Panc1 (cell line): ENCODE data around the gene NTNG1. TPM values are rescaled to one million over a fixed set of nuclear protein-coding genes. Genes with fewer than 3 reads are reported as not detected.

Source experiments
- ATAC-seq: fragments of 200-7000 bp; cut with Tn5 transposase; 2 replicates; pipeline ENCODE4 v1.9.1; 2020; ENCODE audit warnings: mild to moderate bottlenecking, moderate library complexity
- BruUV-seq: library from RNA; stranded (reverse); fragments of 400-500 nt; replicated peaks from 2 replicates; lab custom pipeline; 2021; lab: Mats Ljungman, UMichigan
- CTCF ChIA-PET: fragments of 300-600 bp; sonication (Branson Sonifier 250); formaldehyde crosslinking; loops from one replicate; lab custom pipeline; 2022; ENCODE audit warnings: antibody characterized with exemption; lab: Charles Lee
- POLR2A ChIA-PET: fragments of 300-600 bp; sonication (Branson Sonifier 250); formaldehyde crosslinking; loops from one replicate; lab custom pipeline; 2022; ENCODE audit warnings: antibody characterized with exemption; lab: Charles Lee
- DNase-seq: peaks from one replicate; pipeline ENCODE4 v3.0.0-alpha.2; 2010; ENCODE audit warnings: low read depth, low spot score
- H3K27ac ChIP-seq: 2 replicates; pipeline ENCODE4 v1.5.1; 2011; ENCODE audit warnings: mild to moderate bottlenecking, low read length, inconsistent platforms
- H3K27me3 ChIP-seq: fragments of 200-500 bp; sonication (Bioruptor generic); 2 replicates; pipeline ENCODE4 v1.6.0; 2014; ENCODE audit warnings: low read length, inconsistent platforms; ENCODE audit not compliant: control insufficient read depth, insufficient read depth
- H3K36me3 ChIP-seq: fragments of 200-500 bp; sonication (Bioruptor generic); 2 replicates; pipeline ENCODE4 v1.5.1; 2014; ENCODE audit warnings: inconsistent platforms, mild to moderate bottlenecking, low read length, moderate library complexity; ENCODE audit not compliant: control insufficient read depth, insufficient read depth
- H3K4me1 ChIP-seq: 2 replicates; pipeline ENCODE4 v1.5.1; 2011; ENCODE audit warnings: inconsistent platforms, mild to moderate bottlenecking, low read length, moderate library complexity; ENCODE audit not compliant: control insufficient read depth, insufficient read depth
- H3K4me3 ChIP-seq, 2 experiments: 2 replicates each; pipeline ENCODE4 v1.5.1; 2011 to 2012; ENCODE audit warnings: low read depth in 2 of 2, low read length in 2 of 2, mild to moderate bottlenecking in 2 of 2, inconsistent platforms in 1 of 2, moderate library complexity in 1 of 2
- H3K9me3 ChIP-seq: fragments of 200-500 bp; sonication (Bioruptor generic); 2 replicates; pipeline ENCODE4 v1.5.1; 2014; ENCODE audit warnings: low read depth, mild to moderate bottlenecking, inconsistent platforms, low read length, moderate library complexity; ENCODE audit not compliant: control insufficient read depth, insufficient read depth
- POLR2AphosphoS5 ChIP-seq: IDR thresholded peaks from 2 replicates; pipeline ENCODE4 v1.6.1; 2012; ENCODE audit warnings: mild to moderate bottlenecking, low read depth, low read length, moderate library complexity
- SIN3A ChIP-seq: IDR thresholded peaks from 2 replicates; pipeline ENCODE4 v1.6.1; 2012; ENCODE audit warnings: low read depth, mild to moderate bottlenecking, low read length, moderate library complexity, borderline replicate concordance; ENCODE audit not compliant: insufficient read depth
- TCF7L2 ChIP-seq: IDR thresholded peaks from 2 replicates; pipeline ENCODE4 v1.6.1; 2011; ENCODE audit warnings: mild to moderate bottlenecking, low read depth, low read length, inconsistent platforms
- in situ Hi-C: cut with HindIII; loops from 2 replicates; pipeline ENCODE4 v1.10.0; 2016; ENCODE audit warnings: low sequenced_read_pairs, low pct_unique_long_range_greater_than_20kb
- intact Hi-C: fragments of 100-400 bp; cut with micrococcal nuclease; formaldehyde crosslinking; loops from one replicate; pipeline ENCODE4 v1.10.0; 2022; ENCODE audit not compliant: unreplicated experiment
- total RNA-seq: library from RNA; stranded (reverse); gene quantifications from one replicate; pipeline ENCODE4 v1.2.1, GENCODE V29; 2021; ENCODE audit not compliant: unreplicated experiment
- TF ChIP-seq, protein P1 (sequence below), 2 experiments: IDR thresholded peaks; 2 replicates each; pipeline ENCODE4 v1.6.1; 2011 to 2012; ENCODE audit warnings: low read depth in 2 of 2, control low read depth in 1 of 2, low read length in 1 of 2, mild to moderate bottlenecking in 1 of 2, moderate library complexity in 1 of 2; ENCODE audit not compliant: insufficient read depth in 1 of 2
- TF ChIP-seq, protein P2 (sequence below): fragments of 450-650 bp; IDR thresholded peaks from 2 replicates; pipeline ENCODE4 v1.5.1; 2017; ENCODE audit warnings: mild to moderate bottlenecking

Gene NTNG1
- total RNA-seq, 1 experiment from 2014 or later: 0.13 TPM

DNA sequence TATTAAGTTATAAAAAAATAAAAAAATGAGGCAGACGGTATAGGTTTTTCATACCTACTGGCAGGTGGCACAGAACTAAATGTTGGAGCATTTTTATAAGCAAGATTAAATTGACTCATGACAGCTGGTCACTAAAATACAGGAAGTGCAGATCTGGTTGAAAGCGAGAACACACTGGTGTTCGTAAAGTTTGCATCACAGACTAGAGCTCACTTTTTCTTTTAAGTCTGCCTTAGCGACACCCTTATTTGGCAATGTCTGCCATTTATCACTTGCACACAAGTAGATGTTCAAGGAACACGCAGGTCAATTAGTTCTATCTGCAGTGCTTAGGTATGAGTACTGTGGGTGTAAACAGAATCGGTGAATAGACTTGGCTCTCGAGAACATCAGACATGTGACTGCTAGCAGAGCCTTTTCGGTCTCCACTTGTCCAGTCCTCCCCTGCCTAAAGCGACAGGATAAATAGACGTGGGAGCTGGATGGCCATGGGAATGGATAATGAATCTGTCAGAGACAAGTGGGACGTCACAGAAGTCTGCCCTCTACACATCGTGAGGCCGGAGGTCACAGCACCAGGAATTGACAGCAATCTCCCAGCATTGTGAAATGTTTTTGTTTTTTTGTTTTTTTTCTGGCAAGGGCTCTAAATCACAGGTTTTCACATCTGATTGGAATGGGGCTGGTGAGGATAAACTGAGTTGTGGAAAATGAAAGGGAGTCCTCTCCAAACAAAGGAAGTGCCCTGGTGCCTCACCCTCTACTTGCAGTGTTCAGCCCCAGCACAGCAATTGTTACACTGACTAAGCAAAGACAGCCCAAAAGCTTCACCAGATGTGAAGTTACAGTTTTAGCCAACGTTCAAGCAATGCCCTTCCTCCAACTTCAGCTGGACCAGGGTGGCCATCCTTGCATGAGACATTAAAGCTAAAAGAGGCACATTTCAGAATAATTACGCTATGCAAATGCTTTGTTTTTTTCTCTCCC lies 248.9 kb downstream of the NTNG1 start:
- ATAC-seq: no peak
- no peak overlapping the region for H3K27ac ChIP-seq
- H3K9me3 ChIP-seq: no peaks in the 10 kb centered on the region
- intact Hi-C loops: no loop called here
- ChIA-PET POLR2A (no interaction called here), CTCF (no interaction called here)
- no peaks in the 10 kb centered on the region for H3K36me3 ChIP-seq
- TF ChIP-seq, protein P1, sequence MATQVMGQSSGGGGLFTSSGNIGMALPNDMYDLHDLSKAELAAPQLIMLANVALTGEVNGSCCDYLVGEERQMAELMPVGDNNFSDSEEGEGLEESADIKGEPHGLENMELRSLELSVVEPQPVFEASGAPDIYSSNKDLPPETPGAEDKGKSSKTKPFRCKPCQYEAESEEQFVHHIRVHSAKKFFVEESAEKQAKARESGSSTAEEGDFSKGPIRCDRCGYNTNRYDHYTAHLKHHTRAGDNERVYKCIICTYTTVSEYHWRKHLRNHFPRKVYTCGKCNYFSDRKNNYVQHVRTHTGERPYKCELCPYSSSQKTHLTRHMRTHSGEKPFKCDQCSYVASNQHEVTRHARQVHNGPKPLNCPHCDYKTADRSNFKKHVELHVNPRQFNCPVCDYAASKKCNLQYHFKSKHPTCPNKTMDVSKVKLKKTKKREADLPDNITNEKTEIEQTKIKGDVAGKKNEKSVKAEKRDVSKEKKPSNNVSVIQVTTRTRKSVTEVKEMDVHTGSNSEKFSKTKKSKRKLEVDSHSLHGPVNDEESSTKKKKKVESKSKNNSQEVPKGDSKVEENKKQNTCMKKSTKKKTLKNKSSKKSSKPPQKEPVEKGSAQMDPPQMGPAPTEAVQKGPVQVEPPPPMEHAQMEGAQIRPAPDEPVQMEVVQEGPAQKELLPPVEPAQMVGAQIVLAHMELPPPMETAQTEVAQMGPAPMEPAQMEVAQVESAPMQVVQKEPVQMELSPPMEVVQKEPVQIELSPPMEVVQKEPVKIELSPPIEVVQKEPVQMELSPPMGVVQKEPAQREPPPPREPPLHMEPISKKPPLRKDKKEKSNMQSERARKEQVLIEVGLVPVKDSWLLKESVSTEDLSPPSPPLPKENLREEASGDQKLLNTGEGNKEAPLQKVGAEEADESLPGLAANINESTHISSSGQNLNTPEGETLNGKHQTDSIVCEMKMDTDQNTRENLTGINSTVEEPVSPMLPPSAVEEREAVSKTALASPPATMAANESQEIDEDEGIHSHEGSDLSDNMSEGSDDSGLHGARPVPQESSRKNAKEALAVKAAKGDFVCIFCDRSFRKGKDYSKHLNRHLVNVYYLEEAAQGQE (IDR thresholded peaks at IDR 0.05; ENCODE audit: insufficient read depth in 1 of 2, low read depth in 2 of 2, low read length in 1 of 2): no peak
- TF ChIP-seq SIN3A (no peak), TCF7L2 (no peak), POLR2AphosphoS5 (no peak)
- TF ChIP-seq, protein P2, sequence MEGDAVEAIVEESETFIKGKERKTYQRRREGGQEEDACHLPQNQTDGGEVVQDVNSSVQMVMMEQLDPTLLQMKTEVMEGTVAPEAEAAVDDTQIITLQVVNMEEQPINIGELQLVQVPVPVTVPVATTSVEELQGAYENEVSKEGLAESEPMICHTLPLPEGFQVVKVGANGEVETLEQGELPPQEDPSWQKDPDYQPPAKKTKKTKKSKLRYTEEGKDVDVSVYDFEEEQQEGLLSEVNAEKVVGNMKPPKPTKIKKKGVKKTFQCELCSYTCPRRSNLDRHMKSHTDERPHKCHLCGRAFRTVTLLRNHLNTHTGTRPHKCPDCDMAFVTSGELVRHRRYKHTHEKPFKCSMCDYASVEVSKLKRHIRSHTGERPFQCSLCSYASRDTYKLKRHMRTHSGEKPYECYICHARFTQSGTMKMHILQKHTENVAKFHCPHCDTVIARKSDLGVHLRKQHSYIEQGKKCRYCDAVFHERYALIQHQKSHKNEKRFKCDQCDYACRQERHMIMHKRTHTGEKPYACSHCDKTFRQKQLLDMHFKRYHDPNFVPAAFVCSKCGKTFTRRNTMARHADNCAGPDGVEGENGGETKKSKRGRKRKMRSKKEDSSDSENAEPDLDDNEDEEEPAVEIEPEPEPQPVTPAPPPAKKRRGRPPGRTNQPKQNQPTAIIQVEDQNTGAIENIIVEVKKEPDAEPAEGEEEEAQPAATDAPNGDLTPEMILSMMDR: no peak
- in situ Hi-C loops: no loop called here
- BruUV-seq: no TSS peak
- no peak for DNase-seq
- no peaks in the 10 kb centered on the region for H3K27me3 ChIP-seq
- H3K4me1 ChIP-seq: no peaks in the 10 kb centered on the region
- no peak overlapping the region for H3K4me3 ChIP-seq

DNA sequence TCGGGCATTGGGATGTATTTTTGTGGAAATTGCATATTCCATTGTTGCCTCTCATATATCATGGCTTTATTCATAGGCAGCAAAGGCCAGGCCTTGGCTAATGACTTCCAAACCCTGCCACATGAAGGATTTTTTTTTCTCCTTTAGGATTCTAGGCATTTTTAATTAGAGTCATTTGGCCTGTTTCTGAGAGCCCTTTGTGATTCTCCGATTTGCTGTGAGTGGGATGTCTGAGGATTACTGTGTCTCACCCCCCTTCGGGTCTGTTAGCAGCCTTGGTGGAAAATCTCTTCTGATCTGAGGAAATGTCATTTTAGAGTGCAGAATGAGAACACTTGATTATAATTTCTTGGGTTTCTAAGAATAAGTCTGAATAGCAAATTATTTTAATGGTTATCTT lies 253.5 kb downstream of the NTNG1 start:
- no TSS peak for BruUV-seq
- H3K36me3 ChIP-seq: no peaks in the 10 kb centered on the region
- H3K27me3 ChIP-seq: no peaks in the 10 kb centered on the region
- no peak for DNase-seq
- TF ChIP-seq, protein P2: no peak
- TF ChIP-seq, protein P1 (IDR thresholded peaks at IDR 0.05; ENCODE audit: insufficient read depth in 1 of 2, low read depth in 2 of 2, low read length in 1 of 2): no peak
- CTCF ChIA-PET: interaction anchor here (0.6 kb wide), 1 partner anchor 297 kb away, joined by 3 read pairs; no protein-coding TSS in a partner anchor
- H3K4me1 ChIP-seq: no peaks in the 10 kb centered on the region
- POLR2A ChIA-PET: no interaction called here
- H3K27ac ChIP-seq: no peak overlapping the region
- no peak overlapping the region for H3K4me3 ChIP-seq
- no peak for ATAC-seq
- intact Hi-C loops: no loop called here
- in situ Hi-C loops: no loop called here
- no peaks in the 10 kb centered on the region for H3K9me3 ChIP-seq
